GM18907 (cell line): ENCODE data around the gene RGS6.

Source experiments
- ATAC-seq: cut with Tn5 transposase; IDR thresholded peaks from one replicate; pipeline ENCODE4 v1.9.1; 2021; ENCODE audit warnings: mild to moderate bottlenecking, moderate library complexity; ENCODE audit not compliant: unreplicated experiment

Gene RGS6

DNA sequence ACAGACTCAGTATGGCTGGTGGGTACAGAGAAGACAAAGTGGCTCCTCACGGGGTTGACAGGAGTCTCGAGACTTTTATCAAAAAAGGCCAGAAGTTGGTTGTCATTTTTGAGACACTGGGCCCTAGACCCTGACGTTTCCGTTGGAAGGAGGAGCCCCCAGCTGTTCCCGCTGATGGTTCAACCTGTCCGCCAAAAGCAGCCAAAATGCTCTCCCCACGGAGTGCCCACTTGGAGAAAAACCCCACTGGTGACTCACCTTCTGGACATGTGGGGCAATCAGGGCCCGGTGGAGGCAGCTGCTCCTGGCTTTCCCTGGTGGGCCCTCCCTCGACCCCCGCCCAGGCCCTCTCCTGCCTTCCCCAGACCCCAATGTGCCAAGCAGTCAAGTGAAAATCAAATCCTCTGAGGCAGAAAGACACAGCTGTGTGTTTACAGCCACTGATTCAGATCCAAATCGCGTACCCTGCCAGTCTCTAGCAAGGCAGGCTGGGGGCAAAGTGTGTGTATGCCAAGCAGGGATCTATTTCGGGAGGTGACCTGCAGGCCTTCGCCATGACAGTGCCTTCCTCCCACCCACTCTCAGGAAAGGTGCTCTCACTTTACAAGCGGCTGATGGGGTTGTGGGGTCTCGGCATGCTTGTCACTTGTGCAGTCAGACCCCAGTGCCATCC, 614.3 kb downstream of the RGS6 start:
- ATAC-seq: no peak

DNA sequence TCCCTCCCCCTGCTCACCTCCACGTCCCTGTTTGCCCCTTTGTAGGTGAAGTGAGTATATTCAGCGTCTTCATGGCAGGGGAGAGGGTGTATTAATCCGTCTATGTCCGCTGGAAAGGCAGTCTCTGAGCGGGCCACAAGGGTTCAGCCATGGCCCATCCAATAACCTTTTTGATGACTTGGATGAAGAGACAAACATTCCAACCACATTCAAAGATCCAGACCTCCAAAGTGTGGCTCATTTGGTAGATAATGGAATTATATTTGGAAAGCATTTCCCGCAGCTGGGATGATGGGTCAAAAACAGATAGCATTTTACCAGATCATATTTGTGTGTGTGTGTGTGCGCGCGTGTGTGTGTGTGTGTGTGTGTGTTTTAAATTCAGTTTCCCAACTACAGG, 615.8 kb downstream of the RGS6 start:
- no peak for ATAC-seq

DNA sequence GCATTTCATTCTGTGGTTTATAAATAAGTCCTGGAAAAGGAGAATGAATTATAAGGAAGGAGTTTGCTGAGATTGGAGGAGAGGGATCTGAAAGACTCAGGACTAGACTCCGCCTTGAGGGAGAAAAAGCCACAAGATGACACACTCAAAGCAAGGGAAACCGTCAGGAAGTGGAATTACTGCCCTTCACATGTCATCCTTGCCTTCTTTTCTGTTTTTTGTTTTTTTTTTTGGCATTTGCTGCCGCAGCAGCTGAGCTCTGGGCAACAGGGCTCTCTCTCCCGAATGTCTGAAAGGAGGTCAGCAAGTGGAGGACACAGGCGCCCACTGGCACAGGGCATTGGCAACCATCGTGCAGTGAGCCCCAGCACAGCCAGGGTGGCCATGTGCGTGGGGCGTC, 616.8 kb downstream of the RGS6 start:
- ATAC-seq: no peak

DNA sequence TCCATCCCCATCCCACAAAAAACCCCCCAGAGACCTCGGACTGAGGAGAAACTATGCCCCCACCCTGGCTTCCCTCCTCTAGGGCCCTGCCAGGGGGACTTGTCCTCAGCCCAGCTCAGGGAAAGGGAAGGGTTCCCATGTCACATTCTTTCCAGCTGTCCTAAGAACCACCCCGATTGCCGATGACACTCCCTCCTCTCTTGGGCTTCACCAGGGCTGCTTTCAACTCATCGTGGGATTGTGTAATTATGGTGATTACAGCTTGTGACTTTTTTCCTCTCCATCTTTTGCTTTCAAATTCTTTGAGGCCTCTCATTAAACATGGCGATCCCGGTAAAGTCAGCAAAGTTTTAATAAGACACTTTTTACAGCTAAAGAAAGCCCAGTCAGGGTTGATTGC, 617.6 kb downstream of the RGS6 start:
- no peak for ATAC-seq

DNA sequence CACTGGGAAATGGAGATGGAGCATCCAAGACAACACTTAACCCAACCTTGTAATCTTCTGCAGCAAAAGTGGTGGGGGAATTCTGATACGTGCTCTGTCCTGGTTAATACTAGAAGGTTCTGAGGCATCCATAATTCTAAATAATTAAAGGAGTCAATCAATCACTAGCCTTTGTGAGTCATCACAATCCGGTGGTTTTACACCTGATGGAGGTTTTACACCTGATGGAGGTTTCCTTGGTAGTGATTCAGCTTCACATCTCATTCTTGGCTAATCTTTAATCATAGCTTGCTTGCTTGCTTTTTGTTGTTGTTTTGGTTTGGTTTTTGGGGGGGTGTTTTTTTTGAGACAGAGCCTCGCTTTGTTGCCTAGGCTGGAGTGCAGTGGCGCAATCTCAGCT, 618.3 kb downstream of the RGS6 start:
- no peak for ATAC-seq

DNA sequence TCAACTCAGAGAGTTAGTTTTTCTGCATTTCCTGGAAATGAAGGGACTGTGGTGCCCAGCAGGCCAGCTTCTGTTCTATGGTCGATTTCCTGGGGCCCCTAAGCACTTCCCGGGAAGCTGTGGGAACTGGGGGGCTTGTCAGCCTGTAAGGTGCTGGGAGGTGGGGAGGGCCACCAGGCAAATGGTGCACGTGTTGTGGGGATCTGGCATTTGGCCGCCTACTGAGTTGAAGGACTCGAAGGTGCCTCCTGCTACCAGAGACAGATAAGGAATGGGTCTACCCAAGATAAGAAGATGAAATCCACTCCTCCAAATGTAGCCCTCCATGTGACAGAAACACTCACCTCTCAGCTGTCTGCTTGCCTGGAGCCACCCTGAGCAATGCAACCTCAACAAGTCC, 620.0 kb downstream of the RGS6 start:
- no peak for ATAC-seq

DNA sequence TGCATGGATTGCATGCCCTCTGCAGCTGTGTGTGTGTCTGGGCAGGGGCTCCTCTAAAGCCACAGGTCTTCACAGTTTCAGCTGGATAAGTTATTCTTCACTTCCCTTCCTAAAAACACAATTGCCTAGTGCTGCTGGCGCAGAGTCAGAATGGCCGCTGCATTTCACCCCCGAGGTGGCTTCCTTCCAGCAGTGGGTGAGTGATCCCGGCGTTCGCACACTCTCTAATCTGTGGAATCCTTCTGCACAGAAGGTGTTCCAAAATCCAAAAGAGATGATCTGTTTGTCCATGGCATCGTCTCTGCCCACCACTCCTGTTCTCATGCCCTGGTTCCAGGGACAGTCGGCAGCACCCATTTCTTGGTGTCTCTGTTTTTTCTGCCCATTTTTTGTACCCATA, 620.9 kb downstream of the RGS6 start:
- ATAC-seq: no peak

DNA sequence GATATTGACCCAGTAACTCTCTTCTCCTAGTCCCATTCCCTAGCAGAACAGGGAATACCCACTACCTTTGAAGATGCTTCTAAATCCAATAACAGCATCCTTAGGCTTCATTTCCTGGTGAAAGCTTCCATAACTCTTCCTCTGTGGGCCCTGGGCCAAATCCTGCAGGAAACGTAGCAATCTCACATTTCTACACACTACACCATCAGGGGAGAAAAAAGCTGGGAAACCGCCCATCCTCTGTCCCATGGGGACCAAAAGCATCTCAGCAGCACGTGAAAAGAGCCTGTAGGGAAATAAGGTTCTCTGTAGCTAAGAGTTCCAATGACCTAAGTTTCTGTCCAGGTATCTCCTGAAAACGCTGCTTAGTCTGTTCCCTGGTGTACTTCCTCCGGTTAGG, 621.4 kb downstream of the RGS6 start:
- ATAC-seq: no peak

DNA sequence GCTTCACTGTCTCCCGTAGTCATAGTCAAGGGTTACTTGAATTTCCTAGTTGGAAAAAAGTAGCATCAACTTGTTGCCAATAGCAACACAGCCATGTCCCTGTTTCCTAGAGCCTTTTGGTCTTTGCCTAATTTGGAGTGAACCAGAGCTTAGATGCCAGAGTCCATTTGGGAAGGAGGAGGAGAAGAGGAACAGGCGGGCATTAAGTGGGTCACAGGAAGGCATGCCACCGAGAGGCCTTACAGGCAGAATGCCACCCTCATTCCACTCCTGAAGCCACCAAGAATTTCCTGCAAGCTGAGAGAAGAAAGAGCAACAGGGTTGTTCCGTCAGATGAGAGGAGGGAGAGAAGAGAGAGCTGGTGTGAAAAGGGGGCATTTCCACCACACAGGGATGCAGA, 622.2 kb downstream of the RGS6 start:
- no peak for ATAC-seq

DNA sequence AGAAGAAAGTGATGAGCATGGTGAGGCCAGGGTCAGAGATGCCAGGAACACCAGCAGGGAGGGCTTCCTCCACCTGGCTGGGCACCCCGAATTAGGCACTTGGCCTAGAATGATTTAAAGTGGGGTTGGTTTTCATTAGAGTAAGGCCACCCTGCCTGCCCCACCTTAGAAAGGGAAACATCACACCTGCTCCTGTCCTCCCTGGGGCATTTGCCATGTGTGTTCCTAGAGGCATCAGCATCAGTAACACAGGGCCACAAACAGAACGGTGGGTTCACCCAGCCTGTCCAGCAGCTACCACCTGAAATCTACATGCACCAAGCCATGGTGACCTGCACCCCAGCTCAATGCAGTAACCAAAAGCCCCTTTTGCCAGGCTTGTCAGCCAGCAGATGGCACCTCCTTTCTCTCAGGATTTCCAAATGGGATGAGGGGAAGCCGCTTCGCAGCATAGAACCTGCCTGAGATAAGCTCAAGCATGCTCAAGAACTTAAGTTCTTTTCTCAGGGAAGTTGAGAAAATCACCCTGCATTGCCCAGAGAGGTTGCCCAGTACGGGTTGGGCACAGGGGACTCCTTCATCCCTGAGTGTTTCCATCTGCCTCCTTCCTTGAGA, 622.9 kb downstream of the RGS6 start:
- ATAC-seq: no peak

DNA sequence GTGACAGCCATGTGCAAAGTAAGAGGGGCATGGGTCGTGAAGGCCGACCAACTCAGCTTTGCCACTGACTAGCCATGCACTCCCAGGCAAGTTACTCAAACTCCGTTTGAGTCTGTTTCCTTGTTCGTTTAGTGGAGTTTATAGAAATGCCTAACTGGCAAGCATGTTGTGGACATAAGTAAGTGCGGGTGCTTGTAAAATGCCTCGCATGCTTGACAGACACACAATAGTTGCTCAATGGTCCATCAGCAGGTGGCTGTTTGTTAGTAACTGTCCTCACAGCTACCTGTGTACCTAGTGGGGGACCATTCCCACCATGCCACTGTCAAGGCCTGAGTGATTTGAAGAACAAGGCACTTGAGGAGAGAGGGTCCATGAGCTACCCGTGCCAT, 623.4 kb downstream of the RGS6 start:
- no peak for ATAC-seq

DNA sequence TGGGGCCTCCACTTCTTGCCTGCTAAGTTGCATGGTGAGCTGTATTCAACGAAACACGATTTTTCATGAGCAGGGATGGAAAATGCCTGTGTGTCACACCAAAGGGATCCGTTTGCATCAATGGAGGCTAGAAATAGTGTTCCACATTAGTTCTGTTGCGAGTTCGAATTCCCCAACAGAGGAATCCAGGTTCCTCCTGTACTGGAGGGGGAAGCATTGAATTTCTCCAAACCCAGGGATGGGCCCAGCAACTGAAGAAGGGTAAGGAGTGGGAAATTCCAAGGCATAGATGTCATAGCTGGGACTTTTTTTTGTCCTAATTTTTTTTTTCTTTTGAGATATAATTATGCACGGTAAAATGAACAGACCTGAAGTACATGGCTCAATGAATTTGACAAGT, 625.4 kb downstream of the RGS6 start:
- ATAC-seq: no peak

DNA sequence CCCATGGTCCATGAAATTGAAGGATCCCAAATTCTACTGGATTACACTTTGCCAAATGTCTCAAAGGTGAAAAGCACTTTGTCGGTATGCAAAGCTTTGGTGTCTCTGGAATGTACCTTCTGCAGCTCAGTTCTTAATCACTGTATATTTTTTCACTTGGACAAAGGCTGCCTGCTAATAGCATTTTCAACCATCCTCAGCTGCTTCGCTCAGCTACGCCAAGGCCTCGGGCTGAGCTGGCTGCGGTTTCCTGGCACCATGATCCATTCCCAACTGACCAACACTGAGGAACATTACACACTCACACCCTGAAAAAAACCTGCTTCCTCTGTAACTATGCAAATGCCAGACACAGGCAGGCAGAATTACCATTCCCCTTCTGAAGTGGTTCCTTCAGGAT, 626.5 kb downstream of the RGS6 start:
- no peak for ATAC-seq

DNA sequence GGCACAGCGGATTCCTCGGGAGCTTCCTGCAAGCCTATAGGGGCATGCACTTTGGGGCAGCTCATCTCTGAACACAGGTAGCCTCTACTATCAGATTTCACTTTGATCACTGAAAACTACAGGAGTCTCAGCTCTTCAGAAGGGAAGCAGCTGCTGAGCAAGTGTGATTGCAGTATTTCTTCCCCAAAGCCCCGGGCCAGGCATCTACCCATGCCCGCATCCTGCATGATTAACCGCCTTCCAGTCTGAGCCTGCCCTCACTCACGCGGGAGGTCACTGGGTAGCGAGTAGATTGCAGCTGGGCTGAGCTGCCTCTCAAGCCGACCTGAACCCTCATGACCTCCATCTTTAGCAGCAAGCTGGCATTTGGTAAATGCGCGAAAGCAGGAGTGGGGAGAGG, 627.0 kb downstream of the RGS6 start:
- ATAC-seq: no peak

DNA sequence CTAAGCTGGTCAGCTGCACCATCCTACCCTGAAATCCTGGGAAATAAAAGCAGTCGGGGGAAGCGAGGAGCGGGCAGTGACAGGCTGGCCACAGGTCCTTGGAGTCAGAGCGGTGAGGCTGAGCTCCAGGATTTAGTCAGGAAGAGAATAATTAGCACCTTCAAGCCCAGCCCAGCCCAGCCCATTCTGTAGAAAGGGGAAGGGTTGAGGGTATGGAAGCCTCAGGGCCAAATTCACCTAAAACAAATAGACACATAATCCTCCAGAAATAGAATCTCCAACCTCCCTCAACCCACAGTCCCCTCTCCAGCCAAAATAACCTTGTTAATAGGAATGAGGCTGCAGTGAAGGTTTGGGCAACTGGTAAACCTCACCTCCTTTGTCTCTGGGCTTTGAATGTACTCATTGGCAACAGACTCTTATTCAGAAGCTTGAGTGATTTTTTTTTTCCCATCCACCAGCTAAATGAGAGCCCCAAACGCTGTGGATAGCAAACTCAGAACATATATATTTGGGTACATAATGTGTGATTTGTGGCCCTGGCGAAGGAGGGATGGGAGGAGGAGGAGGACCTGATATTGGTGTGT, 627.5 kb downstream of the RGS6 start:
- ATAC-seq: no peak

DNA sequence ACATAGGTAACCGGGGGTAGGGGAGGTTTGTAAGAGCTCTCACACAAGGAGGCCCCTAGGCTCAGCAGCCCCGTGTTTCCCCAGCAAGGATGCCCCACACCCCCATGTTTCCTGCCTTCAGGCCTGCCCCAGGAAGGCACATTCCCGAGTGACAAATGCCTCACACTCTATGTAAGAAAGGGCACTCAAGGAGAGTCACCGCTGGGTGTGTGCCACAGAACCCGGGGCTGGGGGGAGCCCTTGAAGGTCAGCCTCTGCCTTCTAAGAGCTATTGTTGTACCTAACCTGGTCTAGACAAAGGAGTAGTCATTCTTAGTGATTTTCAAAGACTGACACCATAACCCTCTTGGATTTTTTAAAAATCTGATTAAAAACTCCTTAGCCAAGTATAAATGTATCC, 628.1 kb downstream of the RGS6 start:
- no peak for ATAC-seq

DNA sequence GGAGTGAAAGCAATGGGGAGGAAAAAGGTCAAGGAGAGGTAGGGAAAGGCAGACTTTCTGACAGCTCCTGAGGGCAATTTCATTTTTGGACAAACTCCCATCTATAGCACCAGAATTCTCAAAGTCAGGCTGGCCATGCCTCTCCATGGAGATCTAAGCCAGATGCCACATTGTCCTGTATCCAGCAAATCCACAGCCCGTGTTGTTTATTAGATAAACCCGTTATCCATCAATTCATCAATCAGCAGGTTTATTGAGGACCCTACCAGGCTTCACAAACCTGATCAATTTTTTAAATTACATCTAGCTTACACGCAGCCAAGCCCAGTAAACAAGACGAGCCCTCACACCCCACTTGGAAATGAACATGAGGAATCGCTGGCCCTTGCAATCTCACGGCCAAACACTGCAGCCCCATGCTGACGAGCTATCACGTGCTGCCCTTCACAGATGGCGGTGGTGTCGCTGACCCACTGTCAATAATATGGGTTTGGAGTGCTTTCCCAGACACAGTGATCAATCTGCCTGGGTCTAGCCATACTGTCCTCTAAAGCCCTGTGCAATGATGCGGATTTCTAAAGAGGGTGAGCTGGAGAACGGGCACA, 628.8 kb downstream of the RGS6 start:
- ATAC-seq: no peak

DNA sequence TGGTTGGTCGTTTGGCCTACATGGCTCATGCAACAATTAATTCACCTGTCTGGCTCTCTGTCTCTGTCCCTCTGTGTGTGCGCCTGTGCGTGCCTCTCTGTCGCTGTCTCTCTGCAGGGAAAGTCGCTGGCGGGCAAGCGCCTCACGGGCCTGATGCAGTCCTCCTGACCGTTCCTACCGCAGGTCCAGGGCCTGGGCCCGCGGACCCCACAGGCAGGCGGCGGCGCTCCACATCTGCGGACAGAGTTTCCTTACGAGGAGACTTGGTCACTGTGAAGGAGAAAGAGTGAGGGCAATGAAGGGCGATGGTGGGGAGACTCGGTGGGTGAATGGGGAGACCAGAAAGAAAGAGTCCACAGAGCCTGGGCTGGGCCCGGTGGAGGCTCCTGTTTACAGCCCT, 630.1 kb downstream of the RGS6 start:
- ATAC-seq: no peak

DNA sequence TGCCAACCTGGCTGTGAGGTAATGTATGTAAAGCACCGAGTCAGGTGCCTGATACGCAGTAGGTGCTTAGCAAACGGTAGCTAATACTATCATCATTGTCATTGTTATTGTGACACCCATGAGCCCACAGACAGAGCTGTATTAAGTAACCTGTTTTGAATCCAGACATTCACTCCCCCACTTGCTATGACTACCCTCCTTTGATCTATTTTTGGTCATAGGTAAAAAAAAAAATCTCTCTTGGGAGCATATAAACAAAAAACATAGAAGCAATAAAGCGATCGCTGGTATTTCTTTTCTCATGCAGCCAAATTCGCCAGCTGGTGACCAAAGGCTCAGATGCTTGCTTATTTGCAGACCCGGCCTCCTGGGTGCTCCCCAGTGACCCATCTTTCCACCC, 631.4 kb downstream of the RGS6 start:
- ATAC-seq: no peak

DNA sequence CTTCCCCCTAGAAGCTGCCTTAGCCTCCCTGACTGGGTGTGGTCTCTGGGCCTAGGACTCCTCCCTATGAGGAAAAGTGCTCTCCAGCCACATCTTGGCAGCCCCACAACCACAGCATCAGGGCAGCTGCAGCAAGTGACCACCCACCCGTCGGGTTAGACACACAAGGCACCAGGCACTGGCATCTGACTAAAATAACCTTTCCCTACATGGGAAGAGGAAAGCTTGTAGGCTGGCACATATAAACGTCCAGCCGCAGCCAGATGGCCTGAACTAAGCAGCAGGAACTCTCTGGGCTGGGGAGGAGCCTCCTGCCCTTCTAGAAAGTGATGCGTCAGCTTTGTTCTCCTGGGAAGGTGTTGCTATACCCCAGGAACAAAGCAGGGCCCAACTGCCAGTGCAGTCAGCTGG, 632.9 kb downstream of the RGS6 start:
- ATAC-seq: no peak

DNA sequence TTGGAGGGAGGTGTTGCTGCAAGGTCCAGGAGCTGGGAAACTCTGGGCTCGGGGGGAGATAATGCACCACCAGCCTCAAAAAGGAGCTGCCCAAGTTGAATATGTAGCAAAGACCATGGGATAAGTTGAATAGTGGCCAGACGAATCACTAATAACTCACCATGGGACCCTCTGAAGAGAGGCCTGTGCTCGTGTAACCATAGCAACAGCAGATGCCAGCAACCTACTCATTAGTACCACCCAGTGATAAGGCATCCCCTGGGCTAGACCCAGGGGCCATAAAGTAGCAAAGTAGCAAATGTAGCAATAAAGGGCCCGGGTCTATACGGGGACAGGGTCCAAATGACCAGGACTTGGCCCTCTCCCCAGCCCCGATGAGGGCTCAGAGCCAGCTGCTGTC, 633.7 kb downstream of the RGS6 start:
- no peak for ATAC-seq

DNA sequence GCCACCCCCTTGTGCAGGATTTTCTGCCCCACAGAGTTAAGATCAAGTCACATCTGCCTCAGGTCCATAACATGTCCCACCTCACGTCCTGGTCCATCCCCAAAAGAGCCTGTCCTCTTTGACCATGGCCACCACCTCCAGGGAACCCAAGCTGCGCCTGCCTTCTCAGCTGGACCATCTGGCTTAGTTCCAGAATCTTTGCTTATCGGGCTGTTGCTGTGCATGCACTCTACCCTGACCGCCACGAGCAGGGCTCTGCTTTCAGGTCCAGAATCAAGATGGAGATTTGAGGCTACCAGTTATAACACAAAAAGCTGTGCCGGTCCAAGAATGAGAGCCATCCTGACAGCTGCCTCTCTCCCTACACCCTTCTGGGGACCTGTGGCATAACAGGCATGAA, 635.0 kb downstream of the RGS6 start:
- ATAC-seq: no peak
